ENCODE measurements around the gene C2orf72. TPM values are rescaled to one million over a fixed set of nuclear protein-coding genes. Genes with fewer than 3 reads are reported as not detected.

The C2orf72 gene
- total and polyA plus RNA-seq, 2 of the 13 experiments (the other 11 are each of a cell fraction or from before 2014, with no cell fraction given) = 147 to 203 TPM

DNA sequence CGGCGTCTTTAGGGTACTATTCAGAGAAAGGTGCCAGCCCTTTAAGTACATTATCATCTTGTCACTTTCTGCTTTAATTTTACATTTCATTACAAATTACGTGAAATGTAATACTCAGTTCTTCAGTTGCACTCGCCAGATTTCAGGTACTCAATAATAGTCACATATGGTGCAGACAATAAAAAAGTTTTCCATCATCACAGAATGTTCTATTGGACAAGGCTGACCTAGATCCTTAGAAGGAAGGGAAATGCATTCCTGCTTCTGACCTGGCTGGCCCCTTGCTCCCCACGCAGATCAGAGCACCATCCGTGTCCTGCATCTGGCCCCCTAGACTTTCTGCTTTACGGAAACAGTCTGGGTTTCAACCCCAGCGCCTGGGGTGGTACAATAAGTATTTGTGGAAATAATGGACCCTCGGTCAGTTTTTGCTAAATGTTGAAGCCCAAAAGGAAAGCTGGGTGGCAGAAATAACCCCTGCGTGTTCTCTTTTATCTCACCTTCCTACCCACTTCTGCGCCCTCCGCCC is 681 bp upstream of the C2orf72 start (continued):
- TF ChIP-seq CSRNP2 (CRISPR knock-in tag; conservative IDR thresholded peaks at IDR 0.05; ENCODE audit: low read depth) = no peak
- 0 out of 2 replicates have a peak, but pooled peaks have one; percentile 14 for TF ChIP-seq REPIN1 (CRISPR knock-in tag; IDR thresholded peaks at IDR 0.05; ENCODE audit: borderline replicate concordance, low read depth)
- TF ChIP-seq, protein P1, sequence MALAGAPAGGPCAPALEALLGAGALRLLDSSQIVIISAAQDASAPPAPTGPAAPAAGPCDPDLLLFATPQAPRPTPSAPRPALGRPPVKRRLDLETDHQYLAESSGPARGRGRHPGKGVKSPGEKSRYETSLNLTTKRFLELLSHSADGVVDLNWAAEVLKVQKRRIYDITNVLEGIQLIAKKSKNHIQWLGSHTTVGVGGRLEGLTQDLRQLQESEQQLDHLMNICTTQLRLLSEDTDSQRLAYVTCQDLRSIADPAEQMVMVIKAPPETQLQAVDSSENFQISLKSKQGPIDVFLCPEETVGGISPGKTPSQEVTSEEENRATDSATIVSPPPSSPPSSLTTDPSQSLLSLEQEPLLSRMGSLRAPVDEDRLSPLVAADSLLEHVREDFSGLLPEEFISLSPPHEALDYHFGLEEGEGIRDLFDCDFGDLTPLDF (CRISPR knock-in tag; IDR thresholded peaks at IDR 0.05) = no peak
- TF ChIP-seq ZNF761 (CRISPR knock-in tag; conservative IDR thresholded peaks at IDR 0.05) = no peak
- no peak for TF ChIP-seq ZNF367 (CRISPR knock-in tag; IDR thresholded peaks at IDR 0.05; ENCODE audit: borderline replicate concordance)
- TF ChIP-seq ZNF343 (CRISPR knock-in tag; IDR thresholded peaks at IDR 0.05) = no peak
- no peak for TF ChIP-seq EP300 (IDR thresholded peaks at IDR 0.05; ENCODE audit: low read depth in 2 of 2, low read length in 2 of 2)
- no peak for TF ChIP-seq EP300 (CRISPR knock-in tag; IDR thresholded peaks at IDR 0.05; ENCODE audit: borderline replicate concordance)
- 0 out of 4 replicates have a peak, but pooled peaks of 1 of the 2 experiments have one; percentile 5 for TF ChIP-seq POLR2A (IDR thresholded peaks at IDR 0.05; ENCODE audit: insufficient read depth in 1 of 2, low read depth in 2 of 2, low read length in 2 of 2)
- no peak for TF ChIP-seq NFKB2 (CRISPR knock-in tag; IDR thresholded peaks at IDR 0.05; ENCODE audit: borderline replicate concordance)
- no peak for TF ChIP-seq NR2F1 (CRISPR knock-in tag; IDR thresholded peaks at IDR 0.05)
- no peak for TF ChIP-seq CENPT (CRISPR knock-in tag; IDR thresholded peaks at IDR 0.05; ENCODE audit: low read depth)
- TF ChIP-seq ZBTB20 (CRISPR knock-in tag; IDR thresholded peaks at IDR 0.05; ENCODE audit: borderline replicate concordance, low read depth) = no peak
- no peak for TF ChIP-seq MTF1 (CRISPR knock-in tag; IDR thresholded peaks at IDR 0.05)
- no peak for TF ChIP-seq RBAK (CRISPR knock-in tag; IDR thresholded peaks at IDR 0.05)
- no peak for TF ChIP-seq KLF9 (CRISPR knock-in tag; IDR thresholded peaks at IDR 0.05; ENCODE audit: low read depth)
- TF ChIP-seq POGZ (CRISPR knock-in tag; IDR thresholded peaks at IDR 0.05) = no peak
- TF ChIP-seq TEAD3 (CRISPR knock-in tag; optimal IDR thresholded peaks at IDR 0.05; ENCODE audit: borderline replicate concordance) = no peak
- TF ChIP-seq GPBP1L1 (CRISPR knock-in tag; IDR thresholded peaks at IDR 0.05) = no peak
- no peak for TF ChIP-seq ZNF17 (CRISPR knock-in tag; IDR thresholded peaks at IDR 0.05)
- no peak for TF ChIP-seq STAT6 (CRISPR knock-in tag; IDR thresholded peaks at IDR 0.05; ENCODE audit: borderline replicate concordance)
- TF ChIP-seq SNAPC2 (CRISPR knock-in tag; IDR thresholded peaks at IDR 0.05) = 0 out of 2 replicates have a peak, but pooled peaks have one; percentile 33
- no peak for TF ChIP-seq ZNF567 (CRISPR knock-in tag; IDR thresholded peaks at IDR 0.05; ENCODE audit: borderline replicate concordance)
- TF ChIP-seq HMG20A (CRISPR knock-in tag; IDR thresholded peaks at IDR 0.05; ENCODE audit: borderline replicate concordance) = no peak
- no peak for TF ChIP-seq KDM5A (IDR thresholded peaks at IDR 0.05; ENCODE audit: borderline replicate concordance, low read length)

Measured in HepG2 (cell line).